PFSK-1 (cell line): ENCODE results near the gene ATF6B. TPM values are rescaled to one million over a fixed set of nuclear protein-coding genes. Genes with fewer than 3 reads are reported as not detected.

Experiments used
- FOXP2 ChIP-seq: optimal IDR thresholded peaks from 2 replicates; pipeline ENCODE3; 2011; ENCODE audit warnings: borderline replicate concordance, control low read depth, inconsistent platforms; ENCODE audit not compliant: insufficient read depth; ENCODE audit errors: extremely low read length, extremely low read depth
- POLR2AphosphoS5 ChIP-seq: IDR thresholded peaks from 2 replicates; pipeline ENCODE4 v1.6.1; 2012; ENCODE audit warnings: low read depth, mild to moderate bottlenecking, control low read depth, low read length, moderate library complexity
- SIN3A ChIP-seq: IDR thresholded peaks from 2 replicates; pipeline ENCODE4 v1.6.1; 2012; ENCODE audit warnings: mild to moderate bottlenecking, low read length, moderate library complexity, borderline replicate concordance; ENCODE audit not compliant: insufficient read depth
- TAF1 ChIP-seq: IDR thresholded peaks from 2 replicates; pipeline ENCODE4 v1.6.1; 2012; ENCODE audit warnings: low read length, control low read depth, borderline replicate concordance; ENCODE audit not compliant: insufficient read depth
- polyA plus RNA-seq: library from polyadenylated mRNA; unstranded; fragments of >200 nt; gene quantifications from one replicate; pipeline ENCODE4 v1.2.1, GENCODE V29; 2012; ENCODE audit warnings: low read depth, missing spikeins; ENCODE audit not compliant: insufficient read length
- TF ChIP-seq, protein P1 (sequence below), 2 experiments: IDR thresholded peaks; 2 replicates each; pipeline versions ENCODE4 v1.6.1 to v1.8.0; 2011 to 2012; ENCODE audit warnings: low read depth in 2 of 2, low read length in 2 of 2, control low read depth in 1 of 2, inconsistent platforms in 1 of 2, mild to moderate bottlenecking in 1 of 2, moderate library complexity in 1 of 2; ENCODE audit not compliant: insufficient read depth in 1 of 2

The ATF6B gene
- polyA plus RNA-seq: 61.6 TPM

GRCh38 chr6:32127717-32128592, at the start of gene ATF6B:
Gene ATF6B, minus strand, starts transcription at chr6:32128246. Its CDS starts 39 bp downstream, at chr6:32128207.
- TF ChIP-seq, protein P1, sequence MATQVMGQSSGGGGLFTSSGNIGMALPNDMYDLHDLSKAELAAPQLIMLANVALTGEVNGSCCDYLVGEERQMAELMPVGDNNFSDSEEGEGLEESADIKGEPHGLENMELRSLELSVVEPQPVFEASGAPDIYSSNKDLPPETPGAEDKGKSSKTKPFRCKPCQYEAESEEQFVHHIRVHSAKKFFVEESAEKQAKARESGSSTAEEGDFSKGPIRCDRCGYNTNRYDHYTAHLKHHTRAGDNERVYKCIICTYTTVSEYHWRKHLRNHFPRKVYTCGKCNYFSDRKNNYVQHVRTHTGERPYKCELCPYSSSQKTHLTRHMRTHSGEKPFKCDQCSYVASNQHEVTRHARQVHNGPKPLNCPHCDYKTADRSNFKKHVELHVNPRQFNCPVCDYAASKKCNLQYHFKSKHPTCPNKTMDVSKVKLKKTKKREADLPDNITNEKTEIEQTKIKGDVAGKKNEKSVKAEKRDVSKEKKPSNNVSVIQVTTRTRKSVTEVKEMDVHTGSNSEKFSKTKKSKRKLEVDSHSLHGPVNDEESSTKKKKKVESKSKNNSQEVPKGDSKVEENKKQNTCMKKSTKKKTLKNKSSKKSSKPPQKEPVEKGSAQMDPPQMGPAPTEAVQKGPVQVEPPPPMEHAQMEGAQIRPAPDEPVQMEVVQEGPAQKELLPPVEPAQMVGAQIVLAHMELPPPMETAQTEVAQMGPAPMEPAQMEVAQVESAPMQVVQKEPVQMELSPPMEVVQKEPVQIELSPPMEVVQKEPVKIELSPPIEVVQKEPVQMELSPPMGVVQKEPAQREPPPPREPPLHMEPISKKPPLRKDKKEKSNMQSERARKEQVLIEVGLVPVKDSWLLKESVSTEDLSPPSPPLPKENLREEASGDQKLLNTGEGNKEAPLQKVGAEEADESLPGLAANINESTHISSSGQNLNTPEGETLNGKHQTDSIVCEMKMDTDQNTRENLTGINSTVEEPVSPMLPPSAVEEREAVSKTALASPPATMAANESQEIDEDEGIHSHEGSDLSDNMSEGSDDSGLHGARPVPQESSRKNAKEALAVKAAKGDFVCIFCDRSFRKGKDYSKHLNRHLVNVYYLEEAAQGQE (IDR thresholded peaks at IDR 0.05; ENCODE audit: insufficient read depth in 1 of 2, low read depth in 2 of 2, low read length in 2 of 2): no peak
- TF ChIP-seq POLR2AphosphoS5: peak; percentile 67; the same call in 1 of the 2 replicates
- peak; percentile 58; the same call in 1 of the 2 replicates for TF ChIP-seq SIN3A
- no peak for TF ChIP-seq FOXP2
- TF ChIP-seq TAF1: peak; percentile 83; the same call in 1 of the 2 replicates

DNA sequence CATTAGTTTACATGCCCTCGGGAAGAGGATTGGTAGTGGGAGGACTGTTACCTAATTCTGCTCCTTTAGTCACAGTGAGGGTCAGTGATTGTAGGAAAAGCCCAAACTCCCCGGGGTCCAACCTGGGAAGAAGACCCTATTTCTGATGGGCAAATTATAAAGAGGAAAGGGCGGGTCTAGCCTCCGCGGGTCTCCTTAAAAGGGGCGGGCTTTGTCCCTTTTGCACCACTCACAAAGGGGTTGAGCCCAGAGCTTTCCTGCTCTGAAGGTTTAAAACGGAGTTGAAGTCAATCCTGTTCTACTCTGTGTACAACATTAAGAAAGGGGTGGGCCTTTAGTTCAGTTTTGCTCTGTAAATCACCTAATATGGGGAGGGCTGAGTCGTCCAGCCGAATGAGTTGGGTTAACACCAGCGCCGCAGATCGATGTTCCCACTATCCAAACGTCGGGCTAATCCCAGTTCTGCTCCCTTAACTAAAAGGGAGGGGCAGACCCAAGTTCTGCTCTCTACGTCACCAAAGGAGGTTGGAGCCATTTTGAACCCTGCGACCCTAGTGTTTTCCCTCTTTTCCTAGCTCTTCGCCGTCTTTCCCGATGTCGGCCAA, 49.2 kb upstream of the ATF6B start:
- TF ChIP-seq TAF1 (0 out of 2 replicates have a peak, but pooled peaks have one; percentile 39), POLR2AphosphoS5 (0 out of 2 replicates have a peak, but pooled peaks have one; percentile 15), SIN3A (no peak), FOXP2 (no peak)
- TF ChIP-seq, protein P1 (IDR thresholded peaks at IDR 0.05; ENCODE audit: insufficient read depth in 1 of 2, low read depth in 2 of 2, low read length in 2 of 2): no peak

- TF ChIP-seq, protein P1 (IDR thresholded peaks at IDR 0.05; ENCODE audit: insufficient read depth in 1 of 2, low read depth in 2 of 2, low read length in 2 of 2): no peak
- no peak for TF ChIP-seq FOXP2
- no peak for TF ChIP-seq TAF1
- TF ChIP-seq SIN3A: no peak
- no peak for TF ChIP-seq POLR2AphosphoS5
Observed at GRCh38 chr6:32176476-32177182, 48.6 kb upstream of the ATF6B start.

GRCh38 chr6:32175711-32176475, 47.8 kb upstream of the ATF6B start, which contains the start of gene AGPAT1:
Gene AGPAT1, minus strand, starts transcription at chr6:32176084. Its CDS starts 4,588 bp downstream, at chr6:32171496.
- peak; percentile 86 for TF ChIP-seq POLR2AphosphoS5
- TF ChIP-seq FOXP2: no peak
- TF ChIP-seq TAF1: peak; percentile 66
- TF ChIP-seq, protein P1 (IDR thresholded peaks at IDR 0.05; ENCODE audit: insufficient read depth in 1 of 2, low read depth in 2 of 2, low read length in 2 of 2): no peak
